ENCODE results near the gene L1TD1. TPM values are rescaled to one million over a fixed set of nuclear protein-coding genes. Genes with fewer than 3 reads are reported as not detected.

Gene L1TD1, protein sequence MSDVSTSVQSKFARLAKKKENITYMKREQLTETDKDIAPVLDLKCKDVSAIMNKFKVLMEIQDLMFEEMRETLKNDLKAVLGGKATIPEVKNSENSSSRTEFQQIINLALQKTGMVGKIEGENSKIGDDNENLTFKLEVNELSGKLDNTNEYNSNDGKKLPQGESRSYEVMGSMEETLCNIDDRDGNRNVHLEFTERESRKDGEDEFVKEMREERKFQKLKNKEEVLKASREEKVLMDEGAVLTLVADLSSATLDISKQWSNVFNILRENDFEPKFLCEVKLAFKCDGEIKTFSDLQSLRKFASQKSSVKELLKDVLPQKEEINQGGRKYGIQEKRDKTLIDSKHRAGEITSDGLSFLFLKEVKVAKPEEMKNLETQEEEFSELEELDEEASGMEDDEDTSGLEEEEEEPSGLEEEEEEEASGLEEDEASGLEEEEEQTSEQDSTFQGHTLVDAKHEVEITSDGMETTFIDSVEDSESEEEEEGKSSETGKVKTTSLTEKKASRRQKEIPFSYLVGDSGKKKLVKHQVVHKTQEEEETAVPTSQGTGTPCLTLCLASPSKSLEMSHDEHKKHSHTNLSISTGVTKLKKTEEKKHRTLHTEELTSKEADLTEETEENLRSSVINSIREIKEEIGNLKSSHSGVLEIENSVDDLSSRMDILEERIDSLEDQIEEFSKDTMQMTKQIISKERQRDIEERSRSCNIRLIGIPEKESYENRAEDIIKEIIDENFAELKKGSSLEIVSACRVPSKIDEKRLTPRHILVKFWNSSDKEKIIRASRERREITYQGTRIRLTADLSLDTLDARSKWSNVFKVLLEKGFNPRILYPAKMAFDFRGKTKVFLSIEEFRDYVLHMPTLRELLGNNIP
- total RNA-seq, result 0.18 TPM in 1 of 2 replicates, not detected in the other

DNA sequence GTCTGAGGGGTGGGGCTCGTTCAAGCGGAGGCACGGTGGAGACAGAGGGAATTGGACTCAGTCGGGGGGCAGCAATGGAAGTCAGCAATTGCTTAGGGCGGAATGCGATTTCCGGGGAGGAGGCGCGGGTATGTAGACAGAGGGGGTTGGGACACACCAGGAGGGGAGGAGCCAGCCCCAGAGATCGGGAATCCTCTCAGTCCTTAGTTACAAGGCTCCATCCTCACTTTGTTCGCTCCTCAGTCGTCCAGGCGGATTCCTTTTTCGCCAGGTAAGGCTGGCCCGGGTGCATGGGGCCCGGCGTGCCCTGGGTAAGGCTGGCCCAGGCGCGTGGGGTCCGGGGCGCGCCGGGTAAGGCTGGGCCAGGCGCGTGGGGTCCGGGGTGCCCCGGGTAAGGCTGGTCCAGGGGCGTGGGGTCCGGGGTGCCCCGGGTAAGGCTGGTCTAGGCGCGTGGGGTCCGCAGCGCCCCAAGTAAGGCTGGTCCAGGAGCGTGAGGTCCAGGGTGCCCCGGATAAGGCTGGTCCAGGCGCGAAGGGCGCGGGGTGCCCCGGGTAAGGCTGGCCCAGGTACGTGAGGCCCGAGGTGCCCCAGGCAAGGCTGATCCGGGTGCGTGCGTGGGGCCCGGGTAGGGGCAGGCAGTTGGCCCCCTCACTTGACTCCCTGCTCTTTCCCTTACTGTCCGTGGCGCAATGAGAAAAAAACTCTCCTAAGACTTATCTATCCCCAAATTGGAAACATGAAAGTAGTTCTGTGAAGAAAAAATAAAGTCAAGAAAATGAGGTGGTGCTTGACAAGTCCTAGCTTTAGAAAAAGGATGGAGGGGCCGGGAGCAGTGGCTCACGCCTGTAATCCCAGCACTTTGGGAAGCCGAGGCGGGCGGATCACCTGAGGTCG is at the start of gene L1TD1:
L1TD1 (plus strand) TSS at position 199 of the 894 bp plus-strand sequence. CDS start 11,780 bp downstream, outside the sequence.

Other genes with a start within 250 kb of the L1TD1 start
- not detected in 2 replicates for gene KANK4, start 124.6 kb downstream of the L1TD1 start, total RNA-seq
- 17.0 and 21.8 TPM in 2 replicates for gene USP1, start 242.2 kb downstream of the L1TD1 start, total RNA-seq